Measurements from ENCODE around the gene IGF2. TPM values are rescaled to one million over a fixed set of nuclear protein-coding genes. Genes with fewer than 3 reads are reported as not detected.

The IGF2 gene
- total and polyA plus RNA-seq, 2 of the 8 experiments (the other 6 are each of a cell fraction or from before 2014, with no cell fraction given): 0.74 to 1.5 TPM

DNA sequence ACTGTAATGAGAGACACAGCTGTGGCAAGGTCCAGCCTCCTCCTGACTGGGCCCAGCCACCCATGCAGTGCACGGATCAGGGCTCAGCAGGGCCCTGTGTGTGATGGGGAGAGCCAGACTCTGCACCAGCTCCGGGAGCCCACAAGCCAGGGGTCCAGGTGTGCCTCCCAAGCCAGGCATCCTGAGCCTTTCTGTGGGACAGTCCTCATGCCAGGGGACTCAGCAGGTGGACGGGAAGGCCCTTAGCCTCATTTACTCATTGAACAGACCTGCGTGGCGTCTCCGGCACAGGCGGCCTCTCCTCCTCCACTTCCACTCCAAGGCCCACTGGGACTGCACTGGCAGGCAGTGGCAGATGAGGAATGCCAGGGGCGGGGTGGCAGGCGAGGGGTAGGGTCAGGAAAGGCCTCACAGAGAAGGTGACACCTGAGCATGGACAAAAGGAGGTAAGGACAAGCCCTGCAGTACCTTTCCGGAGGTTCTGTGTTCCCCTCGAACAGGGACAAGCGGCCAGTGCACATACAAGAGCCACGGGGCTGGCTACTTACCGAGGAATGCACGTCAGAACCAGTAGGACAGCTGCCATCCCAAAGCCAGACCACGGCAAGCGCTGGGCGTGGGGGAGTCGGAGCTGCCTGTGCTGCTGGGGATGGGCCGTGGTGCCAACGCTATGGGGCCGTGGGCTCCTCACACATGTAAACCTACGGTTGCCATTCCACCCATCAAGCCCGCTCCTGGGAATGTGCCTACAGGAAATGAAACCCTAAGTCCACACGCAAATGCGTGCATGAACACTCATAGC lies 52.7 kb downstream of the IGF2 start:
- Histone ChIP-seq H2BK5ac (ENCODE audit: low read depth, low read length) (no peak overlapping the region), H2BK20ac (ENCODE audit: low read length) (no peak overlapping the region), H3K4me1 (replicated peaks in 1 of 4; ENCODE audit: control insufficient read depth in 3 of 4, insufficient read depth in 4 of 4, low read length in 3 of 4) (no peaks in the 10 kb centered on the region), H3K23ac (ENCODE audit: insufficient read length) (no peak overlapping the region), H3K27ac (ENCODE audit: low read depth, low read length) (no peak overlapping the region), H3K4ac (replicated peaks; ENCODE audit: insufficient read length, low read depth, low read length) (no peak overlapping the region), H2BK15ac (ENCODE audit: low read length) (no peak overlapping the region), H4K8ac (ENCODE audit: extremely low read depth, insufficient read depth, low read length) (no peak overlapping the region), H3K79me2 (ENCODE audit: control insufficient read depth in 1 of 2, insufficient read depth in 2 of 2, low read length in 2 of 2) (no peaks in the 10 kb centered on the region), H3K79me1 (ENCODE audit: low read depth, low read length) (no peaks in the 10 kb centered on the region), H4K5ac (ENCODE audit: insufficient read length, low read depth, low read length) (no peak overlapping the region), H2BK120ac (replicated peaks; ENCODE audit: low read depth, low read length) (no peak overlapping the region), H2AFZ (ENCODE audit: low read length) (no peak overlapping the region), H3K4me2 (ENCODE audit: insufficient read depth in 1 of 2, low read depth in 2 of 2, low read length in 2 of 2) (no peak overlapping the region), H2BK12ac (ENCODE audit: low read depth, low read length) (no peak overlapping the region), H3K14ac (ENCODE audit: insufficient read length) (no peak overlapping the region), H3K23me2 (ENCODE audit: low read depth, low read length) (peaks cover 2% of the 10 kb centered on the region; the same call in 1 of the 2 replicates), H3K36me3 (ENCODE audit: control insufficient read depth in 2 of 4, insufficient read depth in 4 of 4, low read length in 3 of 4) (no peaks in the 10 kb centered on the region), H2AK5ac (ENCODE audit: low read depth, low read length) (no peak overlapping the region), H4K20me1 (replicated peaks in 1 of 2; ENCODE audit: control insufficient read depth in 1 of 2, insufficient read depth in 2 of 2, low read length in 2 of 2) (peaks cover 0 to 2% of the 10 kb centered on the region in 2 experiments), H3K9ac (replicated peaks in 1 of 4; ENCODE audit: extremely low read depth in 1 of 4, low read depth in 3 of 4, low read length in 3 of 4) (no peak overlapping the region), H4K91ac (replicated peaks; ENCODE audit: insufficient read length, low read length) (no peak overlapping the region), H3K18ac (ENCODE audit: extremely low read depth, low read length) (no peak overlapping the region), H3K56ac (replicated peaks; ENCODE audit: insufficient read length, low read depth, low read length) (no peak overlapping the region), H3K4me3 (ENCODE audit: extremely low read depth in 1 of 4, insufficient read depth in 2 of 4, low read depth in 3 of 4, low read length in 4 of 4) (no peak overlapping the region), H3K27me3 (replicated peaks in 1 of 4; ENCODE audit: control insufficient read depth in 3 of 4, extremely low read depth in 1 of 4, insufficient read depth in 3 of 4, low read length in 3 of 4) (no peaks in the 10 kb centered on the region), H3K9me3 (ENCODE audit: insufficient read depth in 2 of 2, low read depth in 1 of 2, low read length in 1 of 2) (peaks cover 0 to 7% of the 10 kb centered on the region in 2 experiments; a peak in 1 of 4 replicates)
- POLR2A ChIA-PET (ENCODE audit: partially characterized antibody): no interaction called here
- 88% methylated on average over 24 of the region's 26 CpGs; no CpG with 5 or more reads in 1 of the 2 experiments for whole genome bisulfite sequencing, 2 experiments (ENCODE audit: extremely low coverage in 1 of 2, insufficient coverage in 1 of 2, insufficient read length in 1 of 2, insufficient replicate concordance in 2 of 2, low coverage in 1 of 2, low lambda C conversion rate in 2 of 2, missing lambda C conversion rate in 1 of 2)
- DNase-seq (ENCODE audit: low read depth in 1 of 2, low spot score in 2 of 2): no peak
- no peak for FAIRE-seq
- CTCF ChIA-PET (ENCODE audit: partially characterized antibody): interaction anchor here (0.9 to 1.0 kb wide), 2 partner anchors 50 to 64 kb away, joined by 3 read pairs; no protein-coding TSS in a partner anchor
- TF ChIP-seq ZNF274 (IDR thresholded peaks at IDR 0.05; ENCODE audit: borderline replicate concordance, extremely low read depth, low read length): no peak
- TF ChIP-seq, protein P1, sequence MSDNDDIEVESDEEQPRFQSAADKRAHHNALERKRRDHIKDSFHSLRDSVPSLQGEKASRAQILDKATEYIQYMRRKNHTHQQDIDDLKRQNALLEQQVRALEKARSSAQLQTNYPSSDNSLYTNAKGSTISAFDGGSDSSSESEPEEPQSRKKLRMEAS (IDR thresholded peaks at IDR 0.05): no peak
- TF ChIP-seq RFX5 (IDR thresholded peaks at IDR 0.05; ENCODE audit: borderline replicate concordance, low read depth, low read length): no peak
- no peak for TF ChIP-seq TAF7 (optimal IDR thresholded peaks at IDR 0.05; ENCODE audit: borderline replicate concordance, low read depth, low read length)
- TF ChIP-seq SRF (IDR thresholded peaks at IDR 0.05; ENCODE audit: low read depth, low read length): no peak
- TF ChIP-seq FOSL1 (IDR thresholded peaks at IDR 0.05; ENCODE audit: insufficient read depth, low read depth, low read length): no peak
- no peak for TF ChIP-seq GTF2F1 (IDR thresholded peaks at IDR 0.05; ENCODE audit: borderline replicate concordance, low read depth, low read length)
- TF ChIP-seq SP1 (IDR thresholded peaks at IDR 0.05; ENCODE audit: low read depth, low read length): no peak
- no peak for TF ChIP-seq SUZ12 (IDR thresholded peaks at IDR 0.05; ENCODE audit: low read length)
- TF ChIP-seq GABPA (IDR thresholded peaks at IDR 0.05; ENCODE audit: borderline replicate concordance, insufficient read depth, low read length): no peak
- TF ChIP-seq BCL11A (IDR thresholded peaks at IDR 0.05; ENCODE audit: low read depth in 2 of 2, low read length in 2 of 2): no peak
- no peak for TF ChIP-seq YY1 (IDR thresholded peaks at IDR 0.05; ENCODE audit: low read depth, low read length)
- TF ChIP-seq NANOG (IDR thresholded peaks at IDR 0.05; ENCODE audit: insufficient read depth, low read depth, low read length, poor library complexity, severe bottlenecking): no peak

Data from H1 (cell line).